HepG2 (cell line): ENCODE data around the gene ARVCF. TPM values are rescaled to one million over a fixed set of nuclear protein-coding genes. Genes with fewer than 3 reads are reported as not detected.

Experiments used
- AKAP8 ChIP-seq: sonication (generic); formaldehyde crosslinking; IDR thresholded peaks from 2 replicates; pipeline ENCODE4 v1.5.1; 2020; ENCODE audit warnings: mild to moderate bottlenecking, missing genetic modification reagents
- DMAP1 ChIP-seq: IDR thresholded peaks from 2 replicates; pipeline ENCODE4 v1.6.1; 2016
- GFI1 ChIP-seq: sonication (generic); formaldehyde crosslinking; IDR thresholded peaks from 2 replicates; pipeline ENCODE4 v1.5.0; 2020; ENCODE audit warnings: missing genetic modification reagents, mild to moderate bottlenecking, borderline replicate concordance
- HDAC1 ChIP-seq: sonication (generic); formaldehyde crosslinking; IDR thresholded peaks from 2 replicates; pipeline ENCODE4 v1.5.1; 2020; ENCODE audit warnings: mild to moderate bottlenecking, missing genetic modification reagents
- MAZ ChIP-seq, 2 experiments: sonication (generic) in 1 of 2; formaldehyde crosslinking in 1 of 2; IDR thresholded peaks; 2 replicates each; pipeline versions ENCODE4 v1.5.0 to v1.6.1; 2012 to 2020; ENCODE audit warnings: low read depth in 2 of 2, mild to moderate bottlenecking in 2 of 2, borderline replicate concordance in 1 of 2, improper control_type of control experiment in 1 of 2, low read length in 1 of 2, missing genetic modification reagents in 1 of 2, moderate library complexity in 1 of 2
- NBN ChIP-seq: fragments of 450-650 bp; conservative IDR thresholded peaks from 2 replicates; pipeline ENCODE4 v1.6.1; 2017
- NR2F6 ChIP-seq, 2 experiments: IDR thresholded peaks; 2 replicates each; pipeline ENCODE4 v1.6.1; 2016; ENCODE audit warnings: antibody characterized with exemption in 1 of 2, mild to moderate bottlenecking in 1 of 2
- NR3C1 ChIP-seq: sonication (generic); formaldehyde crosslinking; IDR thresholded peaks from 2 replicates; pipeline ENCODE4 v1.4.0; 2020; ENCODE audit warnings: missing genetic modification reagents
- PRPF4 ChIP-seq: fragments of 200-400 bp; formaldehyde crosslinking; IDR thresholded peaks from 2 replicates; pipeline ENCODE4 v1.6.1; 2016; ENCODE audit warnings: low read length, low read depth; ENCODE audit not compliant: poor library complexity, severe bottlenecking
- SIX4 ChIP-seq: sonication (generic); formaldehyde crosslinking; IDR thresholded peaks from 2 replicates; pipeline ENCODE4 v1.4.0; 2020; ENCODE audit warnings: missing genetic modification reagents
- SP1 ChIP-seq, 2 experiments: fragments of 450-650 bp in 1 of 2; sonication (generic) in 1 of 2; formaldehyde crosslinking in 1 of 2; IDR thresholded peaks; 2 replicates each; pipeline versions ENCODE4 v1.4.0 to v1.6.1; 2016 to 2020; ENCODE audit warnings: missing genetic modification reagents in 1 of 2
- ZNF761 ChIP-seq: sonication (generic); formaldehyde crosslinking; conservative IDR thresholded peaks from 2 replicates; pipeline ENCODE4 v1.4.0; 2020; ENCODE audit warnings: mild to moderate bottlenecking, missing genetic modification reagents
- ZNF775 ChIP-seq: sonication (generic); formaldehyde crosslinking; IDR thresholded peaks from 2 replicates; pipeline ENCODE4 v1.4.0; 2020; ENCODE audit warnings: missing genetic modification reagents, mild to moderate bottlenecking, moderate library complexity, borderline replicate concordance
- polyA plus RNA-seq, 8 experiments: library from polyadenylated mRNA; depleted of rRNA in 3 of 8; stranded (reverse) in 7 of 8; unstranded in 1 of 8; fragments of >200 nt; fragmentation: Illumina TruSeq in 4 of 8; extraction: Trizol in 4 of 8; gene quantifications; 2 replicates each; pipeline versions ENCODE4 v1.2.1 to v1.2.3, GENCODE V29; 2011 to 2016; ENCODE audit warnings: low read depth in 4 of 8, missing spikeins in 1 of 8, mixed read lengths in 1 of 8; ENCODE audit not compliant: insufficient read depth in 1 of 8
- total RNA-seq, 5 experiments: library from RNA; depleted of rRNA; stranded (reverse); fragments of >200 nt; fragmentation: Illumina TruSeq; extraction: Trizol; gene quantifications; 2 replicates each; pipeline ENCODE4 v1.2.3, GENCODE V29; 2016; ENCODE audit warnings: low read depth in 1 of 5
- TF ChIP-seq, protein P1 (sequence below): sonication (generic); formaldehyde crosslinking; IDR thresholded peaks from 2 replicates; pipeline ENCODE4 v1.4.0; 2020; ENCODE audit warnings: missing genetic modification reagents, borderline replicate concordance
- TF ChIP-seq, protein P2 (sequence below): sonication (generic); formaldehyde crosslinking; IDR thresholded peaks from 2 replicates; pipeline ENCODE4 v1.8.0; 2022; ENCODE audit warnings: missing genetic modification reagents, mild to moderate bottlenecking, inconsistent platforms, borderline replicate concordance
- TF ChIP-seq, protein P3 (sequence below): sonication (generic); formaldehyde crosslinking; IDR thresholded peaks from 2 replicates; pipeline ENCODE4 v1.8.0; 2022; ENCODE audit warnings: low read depth, missing genetic modification reagents
- TF ChIP-seq, protein P4 (sequence below): sonication (generic); formaldehyde crosslinking; IDR thresholded peaks from 2 replicates; pipeline ENCODE4 v1.5.1; 2020; ENCODE audit warnings: missing genetic modification reagents, mild to moderate bottlenecking, borderline replicate concordance
- TF ChIP-seq, protein P5 (sequence below): sonication (generic); formaldehyde crosslinking; IDR thresholded peaks from 2 replicates; pipeline ENCODE4 v1.8.0; 2022; ENCODE audit warnings: missing genetic modification reagents, low read depth, mild to moderate bottlenecking, borderline replicate concordance

Gene ARVCF
- total and polyA plus RNA-seq, 2 of the 13 experiments (the other 11 are each of a cell fraction or from before 2014, with no cell fraction given) = 16.4 to 17.7 TPM

DNA sequence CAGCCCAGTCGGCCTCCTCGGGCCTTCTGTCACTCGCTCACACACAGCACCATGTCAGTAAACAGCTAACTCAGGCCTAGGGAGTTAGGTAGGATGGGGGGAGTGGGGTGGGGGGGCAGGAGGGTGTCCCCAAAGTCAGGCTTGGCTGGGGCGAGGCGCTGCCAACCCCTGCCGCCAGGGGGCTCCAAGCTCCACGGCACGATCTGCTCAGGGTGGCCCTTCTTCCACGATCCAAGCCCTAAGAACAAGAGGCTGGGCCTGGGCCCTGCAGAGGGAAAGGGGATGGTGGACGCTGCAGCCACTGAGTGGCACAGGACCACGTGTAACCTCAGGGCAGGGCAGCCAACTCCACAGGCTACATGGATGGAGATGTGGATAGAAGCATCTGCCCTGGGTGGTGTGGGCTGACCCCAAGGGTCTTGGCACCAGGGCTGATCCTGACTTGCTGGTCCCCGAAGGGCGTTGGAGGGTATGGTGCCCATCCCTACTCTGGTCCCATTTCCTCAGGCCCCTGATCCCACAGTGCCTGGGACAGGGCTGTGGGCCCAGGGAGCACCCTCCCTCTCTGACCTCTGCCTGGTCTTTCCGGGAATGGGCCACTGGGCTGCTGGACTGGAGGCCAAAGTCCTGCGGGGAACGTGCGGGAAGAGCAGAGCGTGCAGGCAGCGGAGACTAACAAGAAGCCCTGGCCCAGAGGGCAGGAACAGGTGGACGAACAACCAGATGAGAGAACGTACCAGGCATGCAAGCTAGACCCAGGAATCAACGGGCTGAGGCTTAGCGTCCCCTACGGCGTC, 45.9 kb downstream of the ARVCF start (continued):
- TF ChIP-seq, protein P1, sequence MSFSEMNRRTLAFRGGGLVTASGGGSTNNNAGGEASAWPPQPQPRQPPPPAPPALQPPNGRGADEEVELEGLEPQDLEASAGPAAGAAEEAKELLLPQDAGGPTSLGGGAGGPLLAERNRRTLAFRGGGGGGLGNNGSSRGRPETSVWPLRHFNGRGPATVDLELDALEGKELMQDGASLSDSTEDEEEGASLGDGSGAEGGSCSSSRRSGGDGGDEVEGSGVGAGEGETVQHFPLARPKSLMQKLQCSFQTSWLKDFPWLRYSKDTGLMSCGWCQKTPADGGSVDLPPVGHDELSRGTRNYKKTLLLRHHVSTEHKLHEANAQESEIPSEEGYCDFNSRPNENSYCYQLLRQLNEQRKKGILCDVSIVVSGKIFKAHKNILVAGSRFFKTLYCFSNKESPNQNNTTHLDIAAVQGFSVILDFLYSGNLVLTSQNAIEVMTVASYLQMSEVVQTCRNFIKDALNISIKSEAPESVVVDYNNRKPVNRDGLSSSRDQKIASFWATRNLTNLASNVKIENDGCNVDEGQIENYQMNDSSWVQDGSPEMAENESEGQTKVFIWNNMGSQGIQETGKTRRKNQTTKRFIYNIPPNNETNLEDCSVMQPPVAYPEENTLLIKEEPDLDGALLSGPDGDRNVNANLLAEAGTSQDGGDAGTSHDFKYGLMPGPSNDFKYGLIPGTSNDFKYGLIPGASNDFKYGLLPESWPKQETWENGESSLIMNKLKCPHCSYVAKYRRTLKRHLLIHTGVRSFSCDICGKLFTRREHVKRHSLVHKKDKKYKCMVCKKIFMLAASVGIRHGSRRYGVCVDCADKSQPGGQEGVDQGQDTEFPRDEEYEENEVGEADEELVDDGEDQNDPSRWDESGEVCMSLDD (CRISPR knock-in tag) = no peak
- no peak for TF ChIP-seq ZNF775
- TF ChIP-seq AKAP8 (CRISPR knock-in tag) = peak; percentile 97; the same call in 1 of the 2 replicates
- TF ChIP-seq NR3C1 = no peak
- TF ChIP-seq DMAP1 (CRISPR knock-in tag) = peak; percentile 89
- peak; percentile 82 for TF ChIP-seq HDAC1 (CRISPR knock-in tag)
- no peak for TF ChIP-seq GFI1 (CRISPR knock-in tag)
- peak; percentile 91 for TF ChIP-seq NR2F6 (IDR thresholded peaks at IDR 0.05)
- TF ChIP-seq NR2F6 (CRISPR knock-in tag; IDR thresholded peaks at IDR 0.05) = peak; percentile 98
- peak; percentile 45; the same call in 1 of the 2 replicates for TF ChIP-seq ZNF761
- TF ChIP-seq NBN = no peak
- no peak for TF ChIP-seq PRPF4
- TF ChIP-seq, protein P2, sequence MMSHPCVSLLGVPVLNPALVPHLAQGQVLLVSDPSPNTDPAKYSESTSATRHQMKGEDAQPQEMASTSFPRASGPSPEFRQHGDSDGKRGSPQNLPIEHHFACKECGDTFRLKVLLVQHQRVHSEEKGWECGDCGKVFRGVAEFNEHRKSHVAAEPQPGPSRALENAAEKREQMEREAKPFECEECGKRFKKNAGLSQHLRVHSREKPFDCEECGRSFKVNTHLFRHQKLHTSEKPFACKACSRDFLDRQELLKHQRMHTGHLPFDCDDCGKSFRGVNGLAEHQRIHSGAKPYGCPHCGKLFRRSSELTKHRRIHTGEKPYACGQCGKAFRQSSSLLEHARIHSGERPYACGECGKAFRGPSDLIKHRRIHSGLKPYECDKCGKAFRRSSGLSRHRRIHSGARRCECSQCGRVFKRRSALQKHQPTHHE = no peak
- TF ChIP-seq, protein P3, sequence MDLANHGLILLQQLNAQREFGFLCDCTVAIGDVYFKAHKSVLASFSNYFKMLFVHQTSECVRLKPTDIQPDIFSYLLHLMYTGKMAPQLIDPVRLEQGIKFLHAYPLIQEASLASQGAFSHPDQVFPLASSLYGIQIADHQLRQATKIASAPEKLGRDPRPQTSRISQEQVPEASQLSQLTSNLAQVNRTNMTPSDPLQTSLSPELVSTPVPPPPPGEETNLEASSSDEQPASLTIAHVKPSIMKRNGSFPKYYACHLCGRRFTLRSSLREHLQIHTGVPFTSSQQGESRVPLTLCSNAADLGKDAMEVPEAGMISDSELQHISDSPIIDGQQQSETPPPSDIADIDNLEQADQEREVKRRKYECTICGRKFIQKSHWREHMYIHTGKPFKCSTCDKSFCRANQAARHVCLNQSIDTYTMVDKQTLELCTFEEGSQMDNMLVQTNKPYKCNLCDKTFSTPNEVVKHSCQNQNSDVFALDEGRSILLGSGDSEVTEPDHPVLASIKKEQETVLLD (CRISPR knock-in tag) = no peak
- TF ChIP-seq, protein P4, sequence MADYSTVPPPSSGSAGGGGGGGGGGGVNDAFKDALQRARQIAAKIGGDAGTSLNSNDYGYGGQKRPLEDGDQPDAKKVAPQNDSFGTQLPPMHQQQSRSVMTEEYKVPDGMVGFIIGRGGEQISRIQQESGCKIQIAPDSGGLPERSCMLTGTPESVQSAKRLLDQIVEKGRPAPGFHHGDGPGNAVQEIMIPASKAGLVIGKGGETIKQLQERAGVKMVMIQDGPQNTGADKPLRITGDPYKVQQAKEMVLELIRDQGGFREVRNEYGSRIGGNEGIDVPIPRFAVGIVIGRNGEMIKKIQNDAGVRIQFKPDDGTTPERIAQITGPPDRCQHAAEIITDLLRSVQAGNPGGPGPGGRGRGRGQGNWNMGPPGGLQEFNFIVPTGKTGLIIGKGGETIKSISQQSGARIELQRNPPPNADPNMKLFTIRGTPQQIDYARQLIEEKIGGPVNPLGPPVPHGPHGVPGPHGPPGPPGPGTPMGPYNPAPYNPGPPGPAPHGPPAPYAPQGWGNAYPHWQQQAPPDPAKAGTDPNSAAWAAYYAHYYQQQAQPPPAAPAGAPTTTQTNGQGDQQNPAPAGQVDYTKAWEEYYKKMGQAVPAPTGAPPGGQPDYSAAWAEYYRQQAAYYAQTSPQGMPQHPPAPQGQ = no peak
- no peak for TF ChIP-seq SP1 (IDR thresholded peaks at IDR 0.05)
- TF ChIP-seq SP1 (CRISPR knock-in tag; IDR thresholded peaks at IDR 0.05) = peak; percentile 44
- 0 out of 2 replicates have a peak, but pooled peaks have one; percentile 30 for TF ChIP-seq SIX4
- TF ChIP-seq MAZ (IDR thresholded peaks at IDR 0.05; ENCODE audit: borderline replicate concordance, low read depth, low read length) = no peak
- peak; percentile 63; the same call in 1 of the 2 replicates for TF ChIP-seq MAZ (CRISPR knock-in tag; IDR thresholded peaks at IDR 0.05; ENCODE audit: low read depth)
- TF ChIP-seq, protein P5, sequence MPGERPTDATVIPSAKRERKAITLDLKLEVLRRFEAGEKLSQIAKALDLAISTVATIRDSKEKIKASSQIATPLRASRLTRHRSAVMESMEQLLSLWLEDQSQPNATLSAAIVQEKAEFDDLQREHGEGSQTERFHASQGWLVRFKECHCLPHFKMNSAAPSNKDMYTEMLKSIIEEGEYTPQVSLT (CRISPR knock-in tag) = no peak
